ENCODE results near the gene HEATR3.

- TF ChIP-seq CTCF (IDR thresholded peaks at IDR 0.05) (no peak), EZH2phosphoT487 (IDR thresholded peaks at IDR 0.05) (no peak), EZH2 (IDR thresholded peaks at IDR 0.05) (no peak)
These were observed 28.0 kb upstream of the HEATR3 start for GRCh38 chr16:50037662-50038220.
